ENCODE data around the gene ZNF227.

- TF ChIP-seq CTCF (IDR thresholded peaks at IDR 0.05) = no peak
- no peak for TF ChIP-seq POLR2A (IDR thresholded peaks at IDR 0.05)
Measured at GRCh38 chr19:44236384-44236783, 24.1 kb downstream of the ZNF227 start.

Measured in adrenal gland (tissue), 5 donors.